A549 (cell line): ENCODE data around the gene SLC35D3. TPM values are rescaled to one million over a fixed set of nuclear protein-coding genes. Genes with fewer than 3 reads are reported as not detected.
"Not testable (repeated sequence)": the region's sequence is repeated elsewhere in the genome, so short reads cannot be mapped to it uniquely, and the experiment has no call there.

Experiments used
- ATAC-seq, 2 experiments: fragments of 200-7000 bp in 1 of 2; fragments of >200 bp in 1 of 2; cut with Nextera tagmentation in 1 of 2; cut with Tn5 transposase in 1 of 2; 3 replicates each; pipeline versions ENCODE4 v1.8.0 to v1.9.1; 2018 to 2020; ENCODE audit warnings: mild to moderate bottlenecking in 1 of 2, moderate library complexity in 1 of 2
- CTCF ChIA-PET: fragments of 300-600 bp; sonication (Branson Sonifier 250); formaldehyde crosslinking; extraction: SDS; loops from one replicate; lab custom pipeline; 2021; ENCODE audit warnings: antibody characterized with exemption, inconsistent platforms; lab: Yijun Ruan, JAX
- POLR2A ChIA-PET: fragments of 350-600 bp; formaldehyde crosslinking; extraction: SDS; loops from one replicate; lab custom pipeline; 2021; ENCODE audit warnings: antibody characterized with exemption, inconsistent platforms; lab: Yijun Ruan, JAX
- DNase-seq, 2 experiments: peaks; one replicate each; pipeline versions ENCODE4 v3.0.0 to v3.0.0-alpha.2; 2011 to 2016; ENCODE audit warnings: low read depth in 1 of 2, low spot score in 1 of 2
- FAIRE-seq: peaks from 2 replicates; lab custom pipeline; 2011; peaks lifted over from hg19 to GRCh38; lab: Jason Lieb, UNC
- H3K27ac ChIP-seq, 2 experiments: fragments of >200 bp; sonication (Bioruptor Twin); formaldehyde crosslinking; 3 replicates each; pipeline ENCODE4 v1.5.1; 2016 to 2017
- H3K4me1 ChIP-seq: fragments of >200 bp; sonication (Bioruptor Twin); formaldehyde crosslinking; 3 replicates; pipeline ENCODE4 v1.6.1; 2016
- H3K4me2 ChIP-seq: fragments of >200 bp; sonication (Bioruptor Twin); formaldehyde crosslinking; 3 replicates; pipeline ENCODE4 v1.6.1; 2016
- H3K4me3 ChIP-seq: fragments of >200 bp; sonication (Bioruptor Twin); formaldehyde crosslinking; 3 replicates; pipeline ENCODE4 v1.5.1; 2016
- H3K9me3 ChIP-seq: fragments of >200 bp; sonication (Bioruptor Twin); formaldehyde crosslinking; 3 replicates; pipeline ENCODE4 v1.6.1; 2016
- CHD2 ChIP-seq: fragments of 150-350 bp; IDR thresholded peaks from 2 replicates; pipeline ENCODE4 v1.6.1; 2014; ENCODE audit warnings: low read length; ENCODE audit not compliant: partially characterized antibody
- ESRRA ChIP-seq: fragments of 150-350 bp; IDR thresholded peaks from 2 replicates; pipeline ENCODE4 v1.6.1; 2014; ENCODE audit warnings: mild to moderate bottlenecking, low read length, borderline replicate concordance
- FOSB ChIP-seq: fragments of 250-450 bp; sonication (Bioruptor Pico); IDR thresholded peaks from 2 replicates; pipeline ENCODE4 v1.5.0; 2020; ENCODE audit warnings: mild to moderate bottlenecking, moderate library complexity
- FOXS1 ChIP-seq: fragments of 250-450 bp; sonication (Bioruptor Pico); IDR thresholded peaks from 2 replicates; pipeline ENCODE4 v1.5.0; 2020; ENCODE audit warnings: mild to moderate bottlenecking, moderate library complexity
- HDAC2 ChIP-seq: fragments of 200-600 bp; sonication (generic); IDR thresholded peaks from 2 replicates; pipeline ENCODE4 v1.6.1; 2016
- HES2 ChIP-seq: fragments of >200 bp; sonication (Bioruptor Twin); formaldehyde crosslinking; IDR thresholded peaks from 2 replicates; pipeline ENCODE4 v1.6.1; 2016
- HOXB13 ChIP-seq: fragments of 250-450 bp; sonication (Bioruptor Pico); IDR thresholded peaks from 2 replicates; pipeline ENCODE4 v1.5.0; 2020; ENCODE audit warnings: low read depth, mild to moderate bottlenecking, moderate library complexity
- JUN ChIP-seq, 2 experiments: fragments of >200 bp; sonication (Bioruptor Twin); formaldehyde crosslinking; IDR thresholded peaks; 2 replicates in 1 of 2; 3 replicates in 1 of 2; pipeline ENCODE4 v1.6.1; 2016 to 2017
- JUNB ChIP-seq: fragments of >200 bp; sonication (Bioruptor Twin); formaldehyde crosslinking; IDR thresholded peaks from 2 replicates; pipeline ENCODE4 v1.6.1; 2016
- MAX ChIP-seq: IDR thresholded peaks from 2 replicates; pipeline ENCODE4 v1.6.1; 2012
- MYC ChIP-seq: IDR thresholded peaks from 2 replicates; pipeline ENCODE4 v1.6.1; 2012; ENCODE audit warnings: mild to moderate bottlenecking, inconsistent platforms, low read length, improper control_type of control experiment, borderline replicate concordance
- PHF8 ChIP-seq: fragments of 200-600 bp; sonication (generic); IDR thresholded peaks from 2 replicates; pipeline ENCODE4 v1.6.1; 2016; ENCODE audit warnings: low read depth, mild to moderate bottlenecking, antibody characterized with exemption, moderate library complexity, borderline replicate concordance
- RCOR1 ChIP-seq: fragments of 150-350 bp; IDR thresholded peaks from 2 replicates; pipeline ENCODE4 v1.6.1; 2014; ENCODE audit warnings: antibody characterized with exemption, low read length, low read depth
- RNF2 ChIP-seq: fragments of 200-600 bp; sonication (generic); IDR thresholded peaks from 2 replicates; pipeline ENCODE4 v1.6.1; 2016; ENCODE audit warnings: low read depth, mild to moderate bottlenecking, antibody characterized with exemption, moderate library complexity, borderline replicate concordance
- SREBF2 ChIP-seq: fragments of 450-650 bp; IDR thresholded peaks from 2 replicates; pipeline ENCODE4 v1.6.1; 2014; ENCODE audit warnings: mild to moderate bottlenecking, moderate library complexity
- USF2 ChIP-seq: fragments of 450-650 bp; IDR thresholded peaks from 2 replicates; pipeline ENCODE4 v1.6.1; 2014; ENCODE audit warnings: antibody characterized with exemption
- ZC3H11A ChIP-seq: fragments of 450-650 bp; IDR thresholded peaks from 2 replicates; pipeline ENCODE4 v1.6.1; 2014; ENCODE audit warnings: antibody characterized with exemption, mild to moderate bottlenecking
- ZNF302 ChIP-seq: fragments of 250-450 bp; sonication (Bioruptor Pico); IDR thresholded peaks from 2 replicates; pipeline ENCODE4 v1.9.0; 2021; ENCODE audit warnings: inconsistent platforms, mild to moderate bottlenecking, moderate library complexity
- WGBS: methylation state at CpG from one replicate; pipeline ENCODE4 v1.1.6; 2017; ENCODE audit errors: missing lambda C conversion rate; 5-methylcytosine and 5-hydroxymethylcytosine counted together
- polyA plus RNA-seq, 4 experiments: library from polyadenylated mRNA; depleted of rRNA in 3 of 4; stranded (reverse); fragments of >200 nt; fragmentation: RNase III in 1 of 4; extraction: RNeasy Plus Mini Kit Qiagen cat#74134 plus additional on column Dnase treatment in 1 of 4; gene quantifications; 2 replicates in 3 of 4; 3 replicates in 1 of 4; pipeline ENCODE4 v1.2.3, GENCODE V29; 2011 to 2017
- TF ChIP-seq, protein P1 (sequence below): fragments of >200 bp; sonication (Bioruptor Twin); formaldehyde crosslinking; IDR thresholded peaks from 3 replicates; pipeline ENCODE4 v1.6.1; 2016
- TF ChIP-seq, protein P2 (sequence below): IDR thresholded peaks from 2 replicates; pipeline ENCODE4 v1.6.1; 2012; ENCODE audit warnings: low read depth, borderline replicate concordance
- TF ChIP-seq, protein P3 (sequence below): fragments of >200 bp; sonication (Bioruptor Twin); formaldehyde crosslinking; IDR thresholded peaks from 3 replicates; pipeline ENCODE4 v1.5.1; 2016

SLC35D3 gene
- polyA plus RNA-seq, 2 of the 4 experiments (the other 2 are of a cell fraction), result not detected

DNA sequence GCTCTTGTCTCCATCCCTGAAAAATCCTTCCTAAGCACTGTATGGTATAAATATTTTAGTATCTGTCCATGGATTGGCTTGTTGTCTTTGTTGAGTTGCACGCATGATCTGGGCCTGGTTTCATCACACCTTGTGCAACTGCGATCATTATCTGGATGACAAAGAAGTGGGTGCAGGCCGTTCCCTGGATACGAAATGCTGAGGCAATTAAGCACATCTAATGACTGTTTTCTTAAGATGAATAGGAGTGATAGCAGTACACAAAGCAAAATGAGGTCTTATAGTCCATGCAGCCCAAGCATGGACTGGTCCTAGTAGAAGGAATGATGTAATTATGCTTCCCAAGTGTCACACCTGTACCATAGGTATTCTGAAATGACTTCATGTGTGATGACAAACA, 47.8 kb downstream of the SLC35D3 start (continued):
- TF ChIP-seq, protein P1, sequence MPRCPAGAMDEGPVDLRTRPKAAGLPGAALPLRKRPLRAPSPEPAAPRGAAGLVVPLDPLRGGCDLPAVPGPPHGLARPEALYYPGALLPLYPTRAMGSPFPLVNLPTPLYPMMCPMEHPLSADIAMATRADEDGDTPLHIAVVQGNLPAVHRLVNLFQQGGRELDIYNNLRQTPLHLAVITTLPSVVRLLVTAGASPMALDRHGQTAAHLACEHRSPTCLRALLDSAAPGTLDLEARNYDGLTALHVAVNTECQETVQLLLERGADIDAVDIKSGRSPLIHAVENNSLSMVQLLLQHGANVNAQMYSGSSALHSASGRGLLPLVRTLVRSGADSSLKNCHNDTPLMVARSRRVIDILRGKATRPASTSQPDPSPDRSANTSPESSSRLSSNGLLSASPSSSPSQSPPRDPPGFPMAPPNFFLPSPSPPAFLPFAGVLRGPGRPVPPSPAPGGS, result no peak
- TF ChIP-seq, protein P2, sequence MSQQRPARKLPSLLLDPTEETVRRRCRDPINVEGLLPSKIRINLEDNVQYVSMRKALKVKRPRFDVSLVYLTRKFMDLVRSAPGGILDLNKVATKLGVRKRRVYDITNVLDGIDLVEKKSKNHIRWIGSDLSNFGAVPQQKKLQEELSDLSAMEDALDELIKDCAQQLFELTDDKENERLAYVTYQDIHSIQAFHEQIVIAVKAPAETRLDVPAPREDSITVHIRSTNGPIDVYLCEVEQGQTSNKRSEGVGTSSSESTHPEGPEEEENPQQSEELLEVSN, result no peak
- TF ChIP-seq ZC3H11A, result no peak
- no peak for TF ChIP-seq MAX
- TF ChIP-seq RNF2, result no peak
- no peak for TF ChIP-seq ESRRA
- TF ChIP-seq RCOR1, result no peak
- no peak for TF ChIP-seq HDAC2

- no peak overlapping the region for H3K4me2 ChIP-seq
- TF ChIP-seq ZC3H11A (no peak), RCOR1 (no peak), PHF8 (no peak), USF2 (no peak), ZNF302 (CRISPR knock-in tag) (no peak), HOXB13 (CRISPR knock-in tag) (no peak), CHD2 (no peak), JUNB (no peak), JUN (IDR thresholded peaks at IDR 0.05) (no peak), MAX (no peak), HES2 (no peak), MYC (no peak), SREBF2 (no peak), FOSB (CRISPR knock-in tag) (no peak), FOXS1 (CRISPR knock-in tag) (no peak)
- TF ChIP-seq, protein P1, result no peak
- TF ChIP-seq, protein P3, sequence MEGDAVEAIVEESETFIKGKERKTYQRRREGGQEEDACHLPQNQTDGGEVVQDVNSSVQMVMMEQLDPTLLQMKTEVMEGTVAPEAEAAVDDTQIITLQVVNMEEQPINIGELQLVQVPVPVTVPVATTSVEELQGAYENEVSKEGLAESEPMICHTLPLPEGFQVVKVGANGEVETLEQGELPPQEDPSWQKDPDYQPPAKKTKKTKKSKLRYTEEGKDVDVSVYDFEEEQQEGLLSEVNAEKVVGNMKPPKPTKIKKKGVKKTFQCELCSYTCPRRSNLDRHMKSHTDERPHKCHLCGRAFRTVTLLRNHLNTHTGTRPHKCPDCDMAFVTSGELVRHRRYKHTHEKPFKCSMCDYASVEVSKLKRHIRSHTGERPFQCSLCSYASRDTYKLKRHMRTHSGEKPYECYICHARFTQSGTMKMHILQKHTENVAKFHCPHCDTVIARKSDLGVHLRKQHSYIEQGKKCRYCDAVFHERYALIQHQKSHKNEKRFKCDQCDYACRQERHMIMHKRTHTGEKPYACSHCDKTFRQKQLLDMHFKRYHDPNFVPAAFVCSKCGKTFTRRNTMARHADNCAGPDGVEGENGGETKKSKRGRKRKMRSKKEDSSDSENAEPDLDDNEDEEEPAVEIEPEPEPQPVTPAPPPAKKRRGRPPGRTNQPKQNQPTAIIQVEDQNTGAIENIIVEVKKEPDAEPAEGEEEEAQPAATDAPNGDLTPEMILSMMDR, result no peak
- H3K9me3 ChIP-seq, result no peaks in the 10 kb centered on the region
- ChIA-PET POLR2A (no interaction called here), CTCF (interaction anchor here (8.2 kb wide), 1 partner anchor 43 kb away, joined by 56 read pairs; no protein-coding TSS in a partner anchor)
- no peaks in the 10 kb centered on the region for H3K4me1 ChIP-seq
- no peak for ATAC-seq
- FAIRE-seq, result no peak
- no peak overlapping the region for H3K4me3 ChIP-seq
- 63% methylated on average over 6 of the region's 6 CpGs for WGBS
- H3K27ac ChIP-seq, result no peak overlapping the region
- no peak for DNase-seq
Measured at GRCh38 chr6:136971609-136972008, 49.5 kb downstream of the SLC35D3 start.

DNA sequence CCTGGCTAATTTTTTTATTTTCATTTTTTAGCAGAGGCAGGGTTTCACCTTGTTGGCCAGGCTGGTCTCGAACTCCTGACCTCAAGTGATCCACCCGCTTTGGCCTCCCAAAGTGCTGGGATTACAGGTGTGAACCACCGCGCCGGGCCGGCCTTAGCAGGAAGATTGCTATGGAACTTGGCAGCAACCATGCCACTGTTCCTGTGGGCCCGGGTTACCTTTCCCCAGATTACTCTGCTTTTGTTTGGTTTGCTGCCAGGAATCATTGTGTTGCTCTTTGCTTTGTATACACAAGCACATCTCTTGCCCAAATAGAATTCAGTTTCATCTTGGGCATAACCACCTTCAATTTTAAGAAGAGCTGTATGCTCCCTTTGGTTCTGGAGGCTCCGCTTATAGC, 51.7 kb downstream of the SLC35D3 start:
- POLR2A ChIA-PET, H3K4me3 ChIP-seq, FAIRE-seq, DNase-seq, H3K4me1 ChIP-seq, H3K9me3 ChIP-seq, H3K4me2 ChIP-seq, H3K27ac ChIP-seq, ATAC-seq: not testable (repeated sequence)
- CTCF ChIA-PET, result interaction anchor here (8.2 kb wide), 1 partner anchor 41 kb away, joined by 56 read pairs; no protein-coding TSS in a partner anchor
- 91% methylated on average over 8 of the region's 8 CpGs for WGBS
